ENCODE results near the gene GID8. TPM values are rescaled to one million over a fixed set of nuclear protein-coding genes. Genes with fewer than 3 reads are reported as not detected.

The GID8 gene
- total RNA-seq = 10 to 100 TPM; 31.2 to 35.4 TPM
- polyA plus RNA-seq = 10 to 100 TPM; 11.0 to 16.2 TPM
- long read RNA-seq, donor 1, full-length matches to known transcripts = 38 of 87 reads
- long read RNA-seq, donor 1, partial matches to known transcripts = 49 of 87 reads
- long read RNA-seq, donor 1, other reads (novel, unspliced or antisense) = 0 of 87 reads
- long read RNA-seq, donor 2, full-length matches to known transcripts = 8 of 30 reads
- long read RNA-seq, donor 2, partial matches to known transcripts = 22 of 30 reads
- long read RNA-seq, donor 2, other reads (novel, unspliced or antisense) = 0 of 30 reads
- long read RNA-seq, donor 3, full-length matches to known transcripts = 14 of 39 reads
- long read RNA-seq, donor 3, partial matches to known transcripts = 25 of 39 reads
- long read RNA-seq, donor 3, other reads (novel, unspliced or antisense) = 0 of 39 reads
- long read RNA-seq, donor 4, full-length matches to known transcripts = 10 of 10 reads
- long read RNA-seq, donor 4, partial matches to known transcripts = 0 of 10 reads
- long read RNA-seq, donor 4, other reads (novel, unspliced or antisense) = 0 of 10 reads
- long read RNA-seq, donor 5, full-length matches to known transcripts = 42 of 48 reads
- long read RNA-seq, donor 5, partial matches to known transcripts = 6 of 48 reads
- long read RNA-seq, donor 5, other reads (novel, unspliced or antisense) = 0 of 48 reads

- Histone ChIP-seq H3K9ac (ENCODE audit: insufficient read depth in 1 of 2, low read length in 2 of 2) (peak within 1 kb of the TSS; percentile 84), H3K9me3 (ENCODE audit: control insufficient read depth in 4 of 4, insufficient read depth in 3 of 4, low read length in 3 of 4) (no peaks in the 10 kb centered on the region), H3K4me3 (peak within 1 kb of the TSS; percentile 92), H3K36me3 (ENCODE audit: control insufficient read depth in 4 of 4, insufficient read depth in 4 of 4, low read length in 4 of 4) (peaks cover 0 to 20% (median 9%) of the 10 kb centered on the region in 4 donors), H3K27ac (ENCODE audit: low read depth in 1 of 2, low read length in 1 of 2) (peak within 1 kb of the TSS; percentile 91 to 92), H3K4me1 (ENCODE audit: control insufficient read depth in 5 of 5, insufficient read depth in 5 of 5, low read length in 5 of 5) (peaks cover 9 to 33% (median 19%) of the 10 kb centered on the region in 5 donors), H3K27me3 (ENCODE audit: control insufficient read depth in 3 of 3, insufficient read depth in 3 of 3, low read length in 2 of 3) (no peaks in the 10 kb centered on the region)
- ATAC-seq (ENCODE audit: insufficient read depth, low FRiP score) = peak; percentile 38
- no peak for TF ChIP-seq CTCF (IDR thresholded peaks at IDR 0.05; ENCODE audit: control extremely low read depth, extremely low read depth)
- 0% methylated on average over 42 to 79 of the region's 79 CpGs for WGBS, 2 donors
- peak; percentile 51 to 54 (median 53) for DNase-seq
Measured at GRCh38 chr20:62938105-62938888, at the start of gene GID8. TSS of gene GID8 (plus strand) at chr20:62938147. CDS start at chr20:62941503, 3,356 bp downstream.

- H3K9me3 ChIP-seq (ENCODE audit: control insufficient read depth in 4 of 4, insufficient read depth in 3 of 4, low read length in 3 of 4) = no peaks in the 10 kb centered on the region
- H3K36me3 ChIP-seq (ENCODE audit: control insufficient read depth in 4 of 4, insufficient read depth in 4 of 4, low read length in 4 of 4) = peaks cover 26 to 53% (median 37%) of the 10 kb centered on the region in 4 donors
- H3K27me3 ChIP-seq (ENCODE audit: control insufficient read depth in 3 of 3, insufficient read depth in 3 of 3, low read length in 2 of 3) = no peaks in the 10 kb centered on the region
- DNase-seq (no peak), ATAC-seq (ENCODE audit: insufficient read depth, low FRiP score) (no peak)
- no peak for TF ChIP-seq CTCF (IDR thresholded peaks at IDR 0.05; ENCODE audit: control extremely low read depth, extremely low read depth)
- WGBS, 2 donors = 96% methylated on average over 16 of the region's 16 CpGs
- no peak overlapping the region for H3K9ac ChIP-seq (ENCODE audit: insufficient read depth in 1 of 2, low read length in 2 of 2)
- H3K4me1 ChIP-seq (ENCODE audit: control insufficient read depth in 5 of 5, insufficient read depth in 5 of 5, low read length in 5 of 5) = no peaks in the 10 kb centered on the region
- H3K4me3 ChIP-seq = no peak overlapping the region
- no peak overlapping the region for H3K27ac ChIP-seq (ENCODE audit: low read depth in 1 of 2, low read length in 1 of 2)
Measured at GRCh38 chr20:62888406-62888805, 49.5 kb upstream of the GID8 start.

GRCh38 chr20:62888910-62889309 lies 49.0 kb upstream of the GID8 start:
- WGBS, 2 donors = 94 to 97% methylated on average over 17 of the region's 17 CpGs
- DNase-seq (no peak), ATAC-seq (ENCODE audit: insufficient read depth, low FRiP score) (no peak)
- no peak overlapping the region for H3K27ac ChIP-seq (ENCODE audit: low read depth in 1 of 2, low read length in 1 of 2)
- H3K9me3 ChIP-seq (ENCODE audit: control insufficient read depth in 4 of 4, insufficient read depth in 3 of 4, low read length in 3 of 4) = peaks cover 0 to 2% (median 0%) of the 10 kb centered on the region in 4 donors
- no peak for TF ChIP-seq CTCF (IDR thresholded peaks at IDR 0.05; ENCODE audit: control extremely low read depth, extremely low read depth)
- no peaks in the 10 kb centered on the region for H3K27me3 ChIP-seq (ENCODE audit: control insufficient read depth in 3 of 3, insufficient read depth in 3 of 3, low read length in 2 of 3)
- no peak overlapping the region for H3K4me3 ChIP-seq
- peaks cover 31 to 58% (median 41%) of the 10 kb centered on the region in 4 donors for H3K36me3 ChIP-seq (ENCODE audit: control insufficient read depth in 4 of 4, insufficient read depth in 4 of 4, low read length in 4 of 4)
- H3K9ac ChIP-seq (ENCODE audit: insufficient read depth in 1 of 2, low read length in 2 of 2) = no peak overlapping the region
- H3K4me1 ChIP-seq (ENCODE audit: control insufficient read depth in 5 of 5, insufficient read depth in 5 of 5, low read length in 5 of 5) = no peaks in the 10 kb centered on the region

All from lung (tissue), 16 donors.